SK-N-SH (cell line): ENCODE measurements around the gene AHR. TPM values are rescaled to one million over a fixed set of nuclear protein-coding genes. Genes with fewer than 3 reads are reported as not detected.

ENCODE experiments used
- CTCF ChIA-PET: fragments of 300-600, 350-600 bp; formaldehyde crosslinking; extraction: SDS; loops from one replicate; lab custom pipeline; 2021; lab: Yijun Ruan, JAX
- POLR2A ChIA-PET: fragments of 350-600 bp; sonication (Branson Sonifier 250); formaldehyde crosslinking; extraction: SDS; loops from one replicate; lab custom pipeline; 2020; ENCODE audit warnings: antibody characterized with exemption, inconsistent platforms; lab: Yijun Ruan, JAX
- DNase-seq: peaks from one replicate; pipeline ENCODE4 v3.0.0; 2012
- H2AFZ ChIP-seq: fragments of 200-600 bp; sonication (generic); 2 replicates; pipeline ENCODE4 v1.8.1; 2016; ENCODE audit warnings: antibody characterized with exemption, mild to moderate bottlenecking, low read depth
- H3F3A ChIP-seq: fragments of 200-600 bp; sonication (generic); replicated peaks from 2 replicates; pipeline ENCODE3; 2016; ENCODE audit warnings: antibody characterized with exemption, mild to moderate bottlenecking; ENCODE audit not compliant: insufficient read depth
- H3K27ac ChIP-seq, 2 experiments: fragments of 200-500 bp in 1 of 2; fragments of 200-600 bp in 1 of 2; sonication (Bioruptor generic) in 1 of 2; sonication (generic), shearing (Covaris generic) in 1 of 2; 2 replicates each; pipeline versions ENCODE4 v1.5.1 to v1.6.1; 2014 to 2016; ENCODE audit warnings: low read depth in 2 of 2, inconsistent platforms in 1 of 2, low read length in 1 of 2, mild to moderate bottlenecking in 1 of 2, mixed read lengths in 1 of 2
- H3K27me3 ChIP-seq: fragments of 200-600 bp; sonication (generic), shearing (Covaris generic); 2 replicates; pipeline ENCODE4 v1.6.1; 2016; ENCODE audit warnings: mixed run types; ENCODE audit not compliant: insufficient read depth
- H3K36me3 ChIP-seq, 2 experiments: fragments of 200-500 bp in 1 of 2; fragments of 200-600 bp in 1 of 2; sonication (Bioruptor generic) in 1 of 2; sonication (generic) in 1 of 2; replicated peaks in 1 of 2; 2 replicates each; pipeline versions ENCODE3 to v1.5.1; 2014 to 2016; ENCODE audit warnings: low read length in 1 of 2, mild to moderate bottlenecking in 1 of 2; ENCODE audit not compliant: insufficient read depth in 2 of 2, control insufficient read depth in 1 of 2
- H3K4me1 ChIP-seq, 2 experiments: fragments of 200-500 bp in 1 of 2; fragments of 200-600 bp in 1 of 2; sonication (Bioruptor generic) in 1 of 2; sonication (generic), shearing (Covaris generic) in 1 of 2; 2 replicates each; pipeline versions ENCODE4 v1.5.1 to v1.6.1; 2014 to 2016; ENCODE audit warnings: low read depth in 1 of 2, low read length in 1 of 2, mixed run types in 1 of 2; ENCODE audit not compliant: insufficient read depth in 2 of 2, control insufficient read depth in 1 of 2
- H3K4me2 ChIP-seq: fragments of 200-600 bp; sonication (generic), shearing (Covaris generic); 2 replicates; pipeline ENCODE4 v1.6.1; 2017; ENCODE audit warnings: mixed run types
- H3K4me3 ChIP-seq, 2 experiments: fragments of 200-500 bp in 1 of 2; fragments of 200-600 bp in 1 of 2; sonication (Bioruptor generic) in 1 of 2; sonication (generic), shearing (Covaris generic) in 1 of 2; 2 replicates each; pipeline versions ENCODE4 v1.5.1 to v1.8.1; 2014 to 2016; ENCODE audit warnings: low read depth in 2 of 2, inconsistent platforms in 1 of 2, low read length in 1 of 2, mild to moderate bottlenecking in 1 of 2, mixed read lengths in 1 of 2, moderate library complexity in 1 of 2
- H3K79me2 ChIP-seq: fragments of 200-600 bp; sonication (generic); 2 replicates; pipeline ENCODE4 v1.8.1; 2017; ENCODE audit warnings: mild to moderate bottlenecking; ENCODE audit not compliant: insufficient read depth
- H3K9ac ChIP-seq: fragments of 200-600 bp; sonication (generic); 2 replicates; pipeline ENCODE4 v1.6.1; 2017; ENCODE audit warnings: mixed run types
- H3K9me2 ChIP-seq: fragments of 200-600 bp; sonication (generic); 2 replicates; pipeline ENCODE4 v1.6.1; 2017; ENCODE audit warnings: mixed run types
- H3K9me3 ChIP-seq: fragments of 200-600 bp; sonication (generic); 2 replicates; pipeline ENCODE4 v1.6.1; 2017; ENCODE audit warnings: mixed run types, mild to moderate bottlenecking, moderate library complexity
- H4K20me1 ChIP-seq: fragments of 200-600 bp; sonication (generic); 2 replicates; pipeline ENCODE4 v1.6.1; 2017; ENCODE audit warnings: mild to moderate bottlenecking, mixed run types; ENCODE audit not compliant: insufficient read depth
- FOXJ3 ChIP-seq: sonication (generic); formaldehyde crosslinking; IDR thresholded peaks from 2 replicates; pipeline ENCODE4 v1.5.1; 2020; ENCODE audit warnings: mild to moderate bottlenecking, missing genetic modification reagents
- IRF3 ChIP-seq: fragments of 150-350 bp; IDR thresholded peaks from 2 replicates; pipeline ENCODE4 v1.6.1; 2016; ENCODE audit warnings: mild to moderate bottlenecking, low read depth, low read length
- MEF2A ChIP-seq: IDR thresholded peaks from 2 replicates; pipeline ENCODE4 v1.4.0; 2012; ENCODE audit warnings: low read depth, borderline replicate concordance
- NRF1 ChIP-seq: IDR thresholded peaks from 2 replicates; pipeline ENCODE4 v1.6.1; 2012; ENCODE audit warnings: low read depth, mild to moderate bottlenecking, low read length
- RFX5 ChIP-seq: IDR thresholded peaks from 2 replicates; pipeline ENCODE4 v1.6.1; 2012; ENCODE audit warnings: mild to moderate bottlenecking, improper control_type of control experiment, low read length
- RXRA ChIP-seq: IDR thresholded peaks from 2 replicates; pipeline ENCODE4 v1.4.0; 2012; ENCODE audit warnings: low read depth, mild to moderate bottlenecking, borderline replicate concordance
- TEAD4 ChIP-seq: IDR thresholded peaks from 2 replicates; pipeline ENCODE4 v1.4.0; 2012; ENCODE audit warnings: mild to moderate bottlenecking, borderline replicate concordance; ENCODE audit not compliant: insufficient read depth
- USF2 ChIP-seq: fragments of 150-350 bp; IDR thresholded peaks from 2 replicates; pipeline ENCODE4 v1.6.1; 2017; ENCODE audit warnings: antibody characterized with exemption, low read length, low read depth, borderline replicate concordance
- ZBTB33 ChIP-seq: IDR thresholded peaks from 2 replicates; pipeline ENCODE4 v1.4.0; 2012; ENCODE audit warnings: low read depth, borderline replicate concordance
- WGBS: methylation state at CpG from one replicate; pipeline ENCODE4 v1.1.6; 2017; ENCODE audit warnings: low lambda C conversion rate; 5-methylcytosine and 5-hydroxymethylcytosine counted together
- polyA plus RNA-seq, 3 experiments: library from polyadenylated mRNA; depleted of rRNA; stranded (reverse); fragments of >200 nt; gene quantifications; 2 replicates each; pipeline ENCODE4 v1.2.3, GENCODE V29; 2012
- TF ChIP-seq, protein P1 (sequence below): IDR thresholded peaks from 2 replicates; pipeline ENCODE4 v1.4.0; 2012; ENCODE audit warnings: low read depth

The AHR gene
- polyA plus RNA-seq, 1 of the 3 experiments (the other 2 are of a cell fraction) = not detected

DNA sequence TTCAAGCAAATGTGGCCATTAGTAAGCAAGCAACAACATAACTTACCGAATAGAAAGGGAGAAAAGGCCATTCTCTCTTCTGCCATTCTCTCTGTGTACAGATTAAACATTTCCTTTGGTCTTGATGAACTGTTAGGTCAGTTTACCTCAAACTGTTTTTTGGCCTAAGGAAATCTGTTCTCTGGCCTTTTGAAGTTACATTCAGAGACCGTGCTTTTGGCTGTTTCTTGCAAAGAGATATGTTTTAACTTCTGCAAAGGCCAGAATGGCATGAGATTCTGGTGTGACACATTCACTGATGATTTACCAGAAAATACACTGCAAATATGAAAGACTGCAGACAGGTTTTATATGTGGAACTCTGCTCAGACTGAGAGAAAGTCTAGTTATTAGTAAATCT, 22.2 kb downstream of the AHR start:
- Histone ChIP-seq H4K20me1 (no peaks in the 10 kb centered on the region), H3K9me2 (no peaks in the 10 kb centered on the region), H2AFZ (no peak overlapping the region), H3K9me3 (no peaks in the 10 kb centered on the region), H3K4me3 (no peak overlapping the region), H3K4me2 (no peak overlapping the region), H3K27ac (no peak overlapping the region), H3K9ac (no peak overlapping the region), H3K79me2 (no peaks in the 10 kb centered on the region), H3K27me3 (peaks cover 34% of the 10 kb centered on the region; the same call in 1 of the 2 replicates), H3K4me1 (no peaks in the 10 kb centered on the region; a peak in 1 of 4 replicates), H3K36me3 (no peaks in the 10 kb centered on the region), H3F3A (no peaks in the 10 kb centered on the region)
- TF ChIP-seq ZBTB33 = no peak
- no peak for TF ChIP-seq MEF2A
- CTCF ChIA-PET = interaction anchor here (0.6 to 1.4 kb wide), 3 partner anchors 15 to 47 kb away, joined by 3 to 4 read pairs (median 4); no protein-coding TSS in a partner anchor
- POLR2A ChIA-PET = interaction anchor here (0.7 kb wide), 1 partner anchor 16 kb away, joined by 3 read pairs; no protein-coding TSS in a partner anchor
- DNase-seq = no peak
- 1% methylated on average over 2 of the region's 2 CpGs for WGBS

- no peak for TF ChIP-seq NRF1
- no peak for TF ChIP-seq RFX5
- no peak for TF ChIP-seq TEAD4
- TF ChIP-seq IRF3 = no peak
- Histone ChIP-seq H3K9ac (no peak overlapping the region), H3K79me2 (no peaks in the 10 kb centered on the region), H3F3A (no peaks in the 10 kb centered on the region), H3K4me1 (no peaks in the 10 kb centered on the region; a peak in 1 of 4 replicates), H3K4me2 (no peak overlapping the region), H3K9me3 (no peaks in the 10 kb centered on the region), H3K4me3 (no peak overlapping the region), H4K20me1 (no peaks in the 10 kb centered on the region), H3K27ac (no peak overlapping the region), H2AFZ (no peak overlapping the region), H3K27me3 (peaks cover 15% of the 10 kb centered on the region; the same call in 1 of the 2 replicates), H3K9me2 (no peaks in the 10 kb centered on the region), H3K36me3 (no peaks in the 10 kb centered on the region)
- ChIA-PET CTCF (no interaction called here), POLR2A (no interaction called here)
- 3% methylated on average over 2 of the region's 2 CpGs for WGBS
- no peak for DNase-seq
Measured at GRCh38 chr7:17325364-17325763, 26.9 kb downstream of the AHR start.

- POLR2A ChIA-PET = no interaction called here
- Histone ChIP-seq H3K4me1 (no peaks in the 10 kb centered on the region; a peak in 1 of 4 replicates), H3K36me3 (no peaks in the 10 kb centered on the region), H3K9me3 (no peaks in the 10 kb centered on the region), H3K27me3 (peaks cover 15% of the 10 kb centered on the region; the same call in 1 of the 2 replicates), H3K79me2 (no peaks in the 10 kb centered on the region), H2AFZ (no peak overlapping the region), H4K20me1 (no peaks in the 10 kb centered on the region), H3K4me2 (no peak overlapping the region), H3K27ac (no peak overlapping the region), H3K9ac (no peak overlapping the region), H3F3A (no peaks in the 10 kb centered on the region), H3K4me3 (no peak overlapping the region), H3K9me2 (no peaks in the 10 kb centered on the region)
- DNase-seq = no peak
- 4% methylated on average over 2 of the region's 2 CpGs for WGBS
- CTCF ChIA-PET = no interaction called here
- TF ChIP-seq, protein P1, sequence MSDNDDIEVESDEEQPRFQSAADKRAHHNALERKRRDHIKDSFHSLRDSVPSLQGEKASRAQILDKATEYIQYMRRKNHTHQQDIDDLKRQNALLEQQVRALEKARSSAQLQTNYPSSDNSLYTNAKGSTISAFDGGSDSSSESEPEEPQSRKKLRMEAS = no peak
- TF ChIP-seq USF2 = no peak
- no peak for TF ChIP-seq RXRA
- no peak for TF ChIP-seq FOXJ3 (CRISPR knock-in tag)
- TF ChIP-seq RFX5 = no peak
Measured at GRCh38 chr7:17326378-17326777, 27.9 kb downstream of the AHR start.
